HG03039 (cell line): ENCODE data around the gene CEP89.
"Not testable (repeated sequence)": the region's sequence is repeated elsewhere in the genome, so short reads cannot be mapped to it uniquely, and the experiment has no call there.

Experiments
- ATAC-seq: cut with Tn5 transposase; IDR thresholded peaks from one replicate; pipeline ENCODE4 v1.9.1; 2021; ENCODE audit warnings: mild to moderate bottlenecking, moderate library complexity; ENCODE audit not compliant: unreplicated experiment

The CEP89 gene

DNA sequence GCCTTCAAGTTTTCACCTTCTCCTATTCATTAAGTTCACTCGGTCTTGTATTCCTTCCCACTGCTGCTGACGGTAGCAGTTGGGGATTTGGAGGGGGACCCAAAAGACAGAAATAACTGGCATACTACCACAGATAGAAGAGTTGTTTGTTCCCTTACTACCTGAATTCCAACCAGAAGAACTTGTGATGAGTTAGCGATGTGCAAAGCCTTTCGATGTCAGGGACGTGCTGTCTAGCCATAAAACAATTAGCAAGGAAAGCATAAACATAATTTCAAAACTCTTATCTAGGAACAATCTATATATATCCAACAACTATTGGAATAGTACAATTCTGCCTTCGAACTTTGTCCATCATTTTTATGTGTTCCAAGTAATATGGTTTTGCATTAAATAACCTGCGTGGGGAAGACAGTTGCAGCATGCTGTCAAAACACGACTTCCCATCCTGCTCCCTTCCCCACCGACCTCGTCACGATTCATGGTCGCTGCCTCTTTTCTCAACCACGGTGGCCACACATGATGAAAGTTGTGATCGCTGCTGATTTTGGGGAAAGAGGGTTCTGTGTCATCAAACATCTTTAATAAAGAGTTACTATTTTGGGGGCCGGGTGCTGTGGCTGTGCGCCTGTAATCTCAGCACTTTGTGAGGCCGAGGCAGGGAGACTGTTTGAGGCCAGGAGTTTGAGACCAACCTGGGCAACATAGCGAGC is 98.4 kb downstream of the CEP89 start:
- no peak for ATAC-seq

DNA sequence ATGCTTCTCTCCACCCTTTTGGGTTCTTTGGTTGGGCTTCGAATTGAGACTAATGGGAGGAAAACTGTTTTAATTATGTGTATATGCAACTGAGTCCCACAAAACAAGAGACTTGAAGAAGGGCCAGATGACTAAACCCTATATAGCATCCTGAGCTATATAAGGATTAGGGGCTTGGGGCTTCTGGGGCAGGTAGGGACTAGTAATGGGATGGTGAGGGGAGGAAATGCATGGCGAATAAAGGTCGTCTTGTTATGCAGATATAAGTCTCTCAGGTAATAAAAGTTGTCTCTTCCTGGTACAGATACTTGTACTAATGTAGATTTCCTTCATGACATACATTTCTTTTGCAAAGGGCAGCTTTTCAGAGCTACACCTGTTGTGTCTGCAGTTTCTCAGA is 99.4 kb downstream of the CEP89 start:
- no peak for ATAC-seq

DNA sequence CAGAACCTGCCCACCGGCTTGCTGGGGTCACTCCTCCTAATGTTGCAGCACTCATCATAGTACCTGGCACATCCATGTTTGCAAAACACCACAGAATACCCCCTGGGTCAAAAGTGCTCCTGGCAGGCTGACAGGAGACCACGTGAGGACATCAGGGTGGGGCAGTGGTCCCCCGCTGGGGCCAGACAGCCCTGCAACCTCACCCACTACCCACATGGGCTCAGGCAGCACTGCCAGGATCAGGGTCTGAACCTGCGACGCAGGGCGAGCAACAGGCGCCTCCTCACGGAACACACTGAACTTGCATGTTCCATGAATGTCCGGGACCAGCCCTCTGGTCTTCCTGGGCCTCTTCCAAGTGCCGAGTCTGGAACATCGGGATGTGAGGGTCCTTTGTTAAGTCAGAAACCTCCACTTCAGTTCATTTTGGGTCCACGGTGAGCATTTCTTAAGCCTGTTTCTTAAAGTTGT is 100.7 kb downstream of the CEP89 start:
- no peak for ATAC-seq

DNA sequence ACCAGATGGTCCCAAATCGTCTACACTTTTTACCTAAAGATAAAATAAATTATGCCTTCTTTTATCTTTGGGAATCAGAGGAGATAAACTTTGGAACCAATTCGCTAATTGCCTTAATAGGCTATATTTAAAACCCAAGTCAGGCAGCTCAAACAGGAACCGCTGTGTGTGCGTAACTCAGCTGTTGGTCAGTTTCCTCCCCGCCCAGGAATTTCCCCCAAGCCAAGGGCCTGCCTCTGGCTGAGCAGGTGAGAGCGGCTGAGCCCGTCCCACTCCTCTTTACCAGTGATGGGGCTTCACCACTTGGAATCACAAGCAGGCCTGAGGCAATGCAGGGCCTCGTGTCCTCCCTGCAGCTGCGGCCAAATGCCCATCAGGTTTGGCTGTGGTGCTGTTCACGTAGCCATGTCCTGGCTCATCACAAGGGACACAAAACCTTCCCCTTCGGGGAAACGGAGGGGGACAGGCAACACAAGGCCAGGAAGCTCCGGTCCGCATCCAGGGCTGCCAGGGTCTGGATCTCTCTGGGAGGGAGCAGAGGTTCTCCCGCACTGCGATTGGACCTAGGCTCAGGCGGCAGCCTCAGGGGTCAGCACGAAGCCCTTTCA is 101.7 kb downstream of the CEP89 start:
- ATAC-seq: no peak

DNA sequence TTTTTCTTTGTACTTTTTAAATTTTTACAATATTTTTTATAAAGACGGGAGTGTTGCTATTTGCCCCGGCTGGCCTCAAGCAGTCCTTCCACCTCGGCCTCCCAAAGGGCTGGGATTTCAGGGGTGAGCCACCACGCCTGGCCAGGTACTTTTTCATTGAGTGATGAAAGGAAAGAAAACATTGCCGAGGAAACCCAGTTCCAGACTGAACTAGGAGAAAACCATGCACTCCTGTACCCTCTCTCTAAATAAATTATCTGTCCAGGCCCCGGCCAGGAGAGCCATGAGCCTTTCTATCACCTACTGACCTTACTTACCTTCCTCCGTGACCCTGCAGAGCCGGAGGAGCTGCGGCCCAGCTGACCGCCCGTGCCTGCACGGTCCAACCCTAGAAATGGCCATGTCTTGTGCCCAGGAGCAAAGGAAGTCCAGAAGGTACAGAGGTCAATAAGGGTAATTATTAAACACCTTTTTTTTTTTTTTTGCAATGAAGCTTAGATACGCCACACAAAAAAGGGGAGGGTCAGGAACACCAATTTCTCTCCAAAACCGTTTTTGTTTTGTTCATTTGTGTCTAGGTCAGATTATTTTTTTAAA is 102.3 kb downstream of the CEP89 start, which contains the start of gene SLC7A9:
Gene SLC7A9 (minus strand): TSS at position 399 of the 597 bp plus-strand sequence. CDS start 1,233 bp downstream, outside the sequence.
- ATAC-seq: no peak

DNA sequence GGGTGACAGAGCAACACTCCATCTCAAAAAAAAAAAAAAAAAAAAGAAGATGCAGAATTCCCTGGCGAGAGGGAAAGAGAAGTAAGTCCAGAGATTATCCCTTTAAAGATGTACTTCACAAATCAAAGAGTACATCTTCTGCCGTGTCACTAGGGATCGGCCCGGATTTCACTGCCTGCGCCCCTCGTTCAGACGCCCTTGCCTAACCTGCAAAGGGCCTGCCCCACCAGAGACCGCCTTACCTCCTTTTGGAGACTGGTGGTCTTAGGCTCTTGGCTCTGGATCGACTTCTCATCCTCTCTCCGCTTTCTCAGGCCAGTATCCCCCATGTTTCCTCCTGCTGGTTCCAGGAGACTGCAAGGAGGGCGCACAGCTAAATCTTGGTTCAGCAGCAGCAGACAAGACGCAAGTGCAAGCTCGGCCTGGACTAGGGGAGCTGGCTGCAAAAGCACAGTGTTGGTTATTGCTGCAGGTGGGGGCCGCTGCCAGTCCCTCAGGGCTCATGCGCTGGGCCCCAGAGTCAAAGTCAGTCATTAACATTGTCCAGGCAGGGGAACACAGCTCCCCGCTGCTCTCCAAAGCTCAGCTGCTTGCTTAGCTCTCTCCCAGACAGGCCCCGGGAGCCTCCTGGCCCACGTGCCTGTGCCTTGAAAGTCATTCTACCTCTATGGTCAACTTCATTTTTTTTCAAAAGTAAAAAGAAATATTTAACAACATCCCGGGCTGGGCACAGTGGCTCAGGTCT is 103.4 kb downstream of the CEP89 start:
- ATAC-seq: no peak

DNA sequence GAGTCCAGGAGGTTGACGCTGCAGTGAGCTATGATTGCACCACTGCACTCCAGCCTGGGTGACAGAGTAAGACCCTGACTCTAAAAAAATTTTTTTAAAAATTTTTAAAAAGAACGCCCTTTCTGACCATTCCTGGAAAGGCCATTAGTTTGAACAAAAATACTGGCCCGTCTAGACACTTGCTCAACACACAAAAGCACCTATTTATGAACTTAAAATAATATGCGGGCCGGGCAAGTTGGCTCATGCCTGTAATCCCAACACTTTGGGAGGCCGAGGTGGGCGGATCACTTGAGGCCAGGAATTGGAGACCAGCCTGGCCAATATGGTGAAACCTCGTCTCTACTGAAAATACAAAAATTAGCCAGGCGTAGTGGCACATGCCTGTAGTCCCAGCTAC is 104.3 kb downstream of the CEP89 start:
- ATAC-seq: not testable (repeated sequence)

DNA sequence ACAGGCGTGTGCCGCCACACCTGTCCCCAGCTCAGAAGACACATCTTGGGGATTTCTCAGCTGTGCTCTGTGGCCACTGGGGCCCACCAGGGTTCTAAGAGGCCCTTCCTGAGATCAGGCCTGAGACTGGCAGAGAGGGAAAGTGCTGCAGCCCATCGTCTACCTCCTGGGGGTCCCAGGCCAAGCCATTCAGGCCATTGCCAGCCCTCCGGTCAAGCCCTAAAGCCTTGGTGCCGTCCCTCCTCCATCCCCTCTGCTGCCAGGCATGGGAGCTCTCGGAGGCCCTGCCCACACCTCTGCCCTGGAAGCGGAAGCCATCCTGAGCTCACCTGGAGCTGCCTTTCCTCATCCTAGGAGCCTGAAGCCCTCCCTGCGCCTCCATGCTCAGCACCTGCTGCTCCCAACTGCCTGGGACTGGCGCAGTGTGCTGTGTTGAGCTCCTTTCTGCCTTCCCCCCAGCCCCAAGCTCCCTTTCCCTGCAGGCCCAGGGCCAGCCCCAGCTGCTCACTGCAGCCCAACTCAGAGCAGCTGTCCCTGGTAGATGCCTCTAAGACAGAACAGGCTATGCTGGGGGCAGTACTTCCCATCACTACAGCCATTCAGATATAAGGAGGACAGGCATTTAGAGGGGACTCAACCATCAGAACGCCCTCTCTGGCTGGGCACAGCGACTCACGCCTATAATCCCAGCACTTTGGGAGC is 105.0 kb downstream of the CEP89 start:
- no peak for ATAC-seq

DNA sequence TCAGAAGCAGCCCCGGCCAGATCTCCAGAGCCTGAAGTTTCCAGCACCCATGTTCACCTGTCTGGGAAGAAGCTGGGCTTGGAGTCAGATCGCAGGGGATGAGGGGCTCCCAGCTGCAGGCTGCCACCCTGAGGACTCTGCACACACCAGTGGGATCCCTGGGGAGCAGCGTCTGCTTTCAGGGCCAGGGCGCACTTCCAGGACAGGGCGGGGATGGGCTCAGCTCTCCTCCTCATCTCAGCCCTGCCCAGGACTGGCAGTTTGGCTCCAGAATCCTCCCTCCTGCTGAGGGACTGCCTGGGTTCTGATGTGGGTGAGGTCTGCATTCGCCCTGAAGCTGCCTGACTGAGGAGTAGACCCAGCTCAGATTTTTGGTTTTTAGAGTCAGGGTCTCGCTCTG is 105.7 kb downstream of the CEP89 start:
- no peak for ATAC-seq

DNA sequence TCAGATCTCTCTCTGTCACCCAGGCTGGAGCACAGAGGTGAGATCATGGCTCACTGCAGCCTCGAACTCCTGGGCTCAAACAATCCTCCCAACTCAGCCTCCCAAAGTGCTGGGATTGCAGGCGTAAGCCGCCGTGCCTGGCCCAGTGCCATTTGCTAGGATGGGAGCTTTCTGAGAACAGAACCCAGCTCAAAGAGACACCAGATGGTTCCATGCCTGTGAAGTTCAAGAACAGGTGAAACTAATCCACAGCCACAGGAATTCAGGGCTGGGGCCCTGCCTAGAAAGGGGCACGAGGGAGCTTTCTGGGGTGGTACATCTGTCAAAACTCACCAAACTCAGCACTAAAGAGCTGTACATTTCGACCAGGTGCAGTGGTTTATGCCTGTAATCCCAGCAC is 106.4 kb downstream of the CEP89 start:
- ATAC-seq: no peak

DNA sequence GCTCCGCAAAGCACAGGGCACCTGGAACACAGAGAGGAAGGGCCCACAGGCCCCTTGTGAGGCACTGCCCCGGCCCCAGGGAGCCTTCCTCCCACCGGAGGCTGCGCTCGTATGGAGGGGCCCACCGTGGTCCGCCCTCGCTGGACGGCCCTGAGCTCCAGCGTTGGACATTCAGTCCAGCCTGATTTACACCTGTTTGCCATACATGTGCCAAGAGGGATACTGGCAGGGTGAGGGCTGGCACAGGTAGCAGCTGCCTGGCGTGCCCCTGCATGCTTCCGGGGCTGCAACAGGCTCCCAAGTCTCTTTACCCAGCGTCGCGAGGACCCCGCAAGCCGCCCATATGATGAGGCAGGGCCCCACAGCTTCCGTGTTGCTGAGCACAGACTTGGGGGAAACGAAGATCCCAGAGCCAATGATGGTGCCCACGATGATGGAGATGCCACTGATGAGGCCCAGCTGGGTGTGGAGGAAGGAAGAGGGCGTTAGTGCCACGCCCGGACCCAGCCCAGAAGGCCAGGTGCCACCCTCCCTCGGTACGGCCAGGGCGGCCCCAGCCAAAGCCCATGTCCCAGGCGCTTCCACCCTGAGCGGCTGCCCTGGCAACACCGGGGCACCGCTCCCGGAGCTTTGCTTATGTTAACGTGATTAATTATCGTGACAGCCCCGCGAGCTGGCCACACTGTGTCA is 107.3 kb downstream of the CEP89 start:
- no peak for ATAC-seq

DNA sequence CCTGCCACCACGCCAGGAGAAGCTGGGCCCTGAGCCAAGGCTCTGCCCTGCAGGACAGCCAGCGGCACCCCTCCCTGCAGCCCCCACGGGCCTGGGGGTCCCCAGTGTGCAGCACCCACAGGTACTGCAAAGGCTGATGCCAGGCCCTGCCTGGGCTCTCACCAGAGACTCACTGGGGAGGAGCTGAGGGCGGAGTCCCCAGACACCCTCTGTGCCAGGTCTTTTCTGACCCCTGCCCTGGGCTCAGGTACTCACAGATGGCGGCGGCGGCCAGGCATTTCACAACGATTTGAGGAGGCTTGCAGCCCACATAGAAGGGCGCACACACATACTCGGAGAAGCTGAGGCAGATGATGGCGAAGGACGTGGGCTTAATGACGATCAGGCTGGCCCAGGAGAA is 107.9 kb downstream of the CEP89 start:
- no peak for ATAC-seq

DNA sequence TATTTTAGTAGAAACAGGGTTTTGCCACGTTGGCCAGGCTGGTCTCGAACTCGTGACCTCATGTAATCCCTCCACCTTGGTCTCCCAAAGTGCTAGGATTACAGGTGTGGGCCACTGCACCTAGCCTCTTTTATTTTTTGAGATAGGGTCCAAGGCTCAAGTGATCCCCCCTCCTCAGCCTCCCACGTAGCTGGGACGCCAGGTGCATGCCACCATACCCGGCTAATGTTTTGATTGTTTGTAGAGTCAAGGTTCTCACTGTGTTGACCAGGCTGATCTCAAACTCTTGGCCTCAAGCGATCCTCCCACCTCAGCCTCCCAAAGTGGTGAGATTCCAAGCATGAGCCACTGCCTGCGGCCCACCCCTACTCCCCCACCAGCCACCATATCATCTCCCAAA is 108.5 kb downstream of the CEP89 start:
- ATAC-seq: no peak

DNA sequence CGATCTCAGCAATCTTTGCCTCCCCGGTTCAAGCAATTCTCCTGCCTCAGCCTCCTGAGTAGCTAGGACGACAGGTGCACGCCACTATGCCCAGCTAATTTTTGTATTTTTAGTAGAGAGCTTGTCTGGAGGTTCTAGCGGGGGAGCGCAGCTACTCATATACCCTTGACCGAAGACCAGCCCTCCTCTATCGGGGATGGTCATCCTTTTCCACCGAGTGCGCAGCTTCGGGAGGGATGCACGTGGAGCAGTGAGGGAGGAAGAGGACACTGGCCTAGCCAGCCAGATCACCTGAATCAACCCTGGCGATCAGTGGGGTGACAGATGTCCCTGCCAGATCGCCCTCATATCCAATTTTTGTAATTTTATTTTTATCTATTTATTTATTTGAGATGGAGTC is 109.0 kb downstream of the CEP89 start:
- no peak for ATAC-seq

DNA sequence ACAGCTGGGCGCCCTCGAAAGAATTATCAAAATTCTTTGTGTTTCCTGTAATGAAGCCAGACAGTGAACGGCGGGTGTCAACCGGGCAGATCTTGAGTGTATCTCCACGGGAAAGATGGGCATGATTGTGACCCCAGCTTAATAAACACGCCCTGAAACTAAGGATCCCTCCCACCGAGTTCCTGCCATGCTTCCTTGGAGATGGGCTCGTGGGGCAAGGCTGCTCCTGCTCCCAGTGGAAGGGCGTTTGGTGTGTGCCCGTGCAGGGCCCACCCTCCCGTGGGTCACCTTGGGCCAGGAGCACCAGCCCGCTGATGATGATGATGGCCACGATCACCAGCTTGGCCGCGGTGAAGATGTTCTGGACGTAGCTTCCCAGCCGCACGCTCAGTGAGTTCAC is 109.6 kb downstream of the CEP89 start:
- ATAC-seq: no peak

DNA sequence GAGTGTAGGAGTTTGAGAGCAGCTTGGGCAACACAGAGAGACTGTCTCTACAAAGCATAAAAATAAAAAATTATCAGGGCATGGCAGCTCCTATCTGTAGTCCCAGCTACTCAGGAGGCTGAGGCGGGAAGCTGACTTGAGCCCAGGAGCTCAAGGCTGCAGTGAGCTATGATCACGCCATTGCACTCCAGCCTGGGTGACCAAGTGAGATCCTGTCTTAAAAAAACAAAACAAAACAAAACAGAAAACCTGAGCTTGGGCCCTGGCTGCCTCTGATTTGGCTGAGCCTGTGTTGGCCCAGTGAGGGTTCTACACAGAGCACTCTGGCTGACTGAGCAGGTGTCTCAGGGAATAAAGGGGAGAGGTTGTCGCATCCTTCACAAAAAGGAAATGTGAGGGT is 110.2 kb downstream of the CEP89 start:
- no peak for ATAC-seq

DNA sequence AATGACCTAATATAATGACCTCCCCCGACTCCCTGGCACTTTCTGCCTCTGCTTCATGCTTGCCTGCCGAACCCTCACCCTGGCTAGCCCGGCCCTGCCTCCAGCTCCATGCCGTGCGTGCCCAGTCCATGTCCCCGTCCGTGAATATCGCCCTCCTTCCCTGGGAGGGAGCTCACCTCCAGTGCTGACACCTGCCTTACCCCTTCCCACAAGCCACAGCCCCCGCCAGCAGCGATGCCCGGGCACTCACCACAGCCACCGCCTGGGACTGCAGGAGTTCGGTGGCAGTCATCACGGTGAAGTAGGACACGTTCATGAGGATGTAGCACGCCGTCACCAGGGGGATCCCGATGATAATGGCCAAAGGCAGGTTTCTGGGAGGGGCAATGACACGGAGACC is 112.2 kb downstream of the CEP89 start:
- no peak for ATAC-seq

DNA sequence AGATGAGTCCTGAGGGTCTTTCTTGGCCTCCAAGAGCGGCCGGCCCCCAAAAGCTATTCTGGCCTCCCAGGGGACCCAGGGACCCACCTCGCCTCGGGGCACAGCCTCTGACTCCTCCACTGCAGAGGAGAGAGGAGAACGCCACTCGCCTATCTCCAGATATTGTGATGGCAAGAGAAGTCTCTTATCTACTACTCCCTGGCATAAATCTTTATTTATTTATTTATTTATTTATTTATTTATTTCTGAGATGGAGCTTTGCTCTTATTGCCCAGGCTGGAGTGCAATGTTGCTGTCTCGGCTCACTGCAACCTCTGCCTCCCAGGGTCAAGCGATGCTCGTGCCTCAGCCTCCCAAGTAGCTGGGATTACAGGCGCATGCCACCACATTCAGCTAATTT is 113.2 kb downstream of the CEP89 start:
- no peak for ATAC-seq

DNA sequence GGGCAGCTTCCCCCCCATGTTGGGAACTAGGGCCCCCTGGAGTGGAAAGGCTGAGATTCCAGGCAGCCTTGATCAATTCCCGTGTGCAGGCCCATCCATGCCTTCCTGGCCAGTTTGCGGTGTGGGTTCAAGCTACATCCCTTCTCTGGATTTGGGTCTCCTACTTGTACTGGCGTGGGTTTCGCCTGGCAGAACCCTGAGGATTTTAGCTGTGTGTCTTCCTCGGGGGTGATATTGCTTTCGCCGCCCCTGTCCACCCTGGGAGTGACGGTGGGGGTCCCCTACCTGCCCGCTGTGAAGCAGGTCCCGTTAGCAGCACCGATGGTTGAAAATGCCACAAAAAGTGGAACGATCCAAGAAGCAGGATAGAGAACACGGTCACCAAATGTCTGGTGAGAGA is 113.6 kb downstream of the CEP89 start:
- no peak for ATAC-seq

DNA sequence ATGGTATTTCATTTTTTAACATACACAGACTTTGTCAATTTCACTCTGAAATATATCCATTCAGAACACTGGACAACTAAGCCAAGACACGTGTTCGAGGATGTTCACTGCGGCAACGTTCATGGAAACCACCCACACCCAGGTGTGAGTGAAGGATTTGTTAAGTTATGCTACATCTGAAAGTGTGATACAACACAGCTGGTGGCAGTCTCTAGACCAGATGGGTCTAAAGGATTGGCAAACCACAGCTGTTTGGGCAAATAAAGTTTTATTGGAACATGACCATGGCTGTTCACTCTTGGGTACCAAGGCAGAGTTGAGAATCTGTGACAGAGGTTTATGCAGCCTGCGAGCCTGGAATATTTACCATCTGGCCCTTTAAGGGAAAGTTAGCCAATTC is 114.2 kb downstream of the CEP89 start:
- ATAC-seq: no peak
